Breast epithelium (tissue), 3 donors: ENCODE data around the gene FMN1.

Experiments used
- POLR2A ChIP-seq: fragments of 450-650 bp; IDR thresholded peaks from one replicate; pipeline ENCODE4 v1.6.1; 2016; ENCODE audit warnings: antibody characterized with exemption, mild to moderate bottlenecking, moderate library complexity
- POLR2AphosphoS5 ChIP-seq, 3 donors: sonication (generic); formaldehyde crosslinking; IDR thresholded peaks; one replicate each; pipeline ENCODE4 v1.6.1; 2017; ENCODE audit warnings: antibody characterized with exemption in 3 of 3
- TF ChIP-seq, protein P1 (sequence below), 3 donors: fragments of 450-650 bp; IDR thresholded peaks; one replicate each; pipeline ENCODE4 v1.5.1; 2016 to 2017; ENCODE audit warnings: antibody characterized with exemption in 3 of 3, mild to moderate bottlenecking in 3 of 3, moderate library complexity in 3 of 3

DNA sequence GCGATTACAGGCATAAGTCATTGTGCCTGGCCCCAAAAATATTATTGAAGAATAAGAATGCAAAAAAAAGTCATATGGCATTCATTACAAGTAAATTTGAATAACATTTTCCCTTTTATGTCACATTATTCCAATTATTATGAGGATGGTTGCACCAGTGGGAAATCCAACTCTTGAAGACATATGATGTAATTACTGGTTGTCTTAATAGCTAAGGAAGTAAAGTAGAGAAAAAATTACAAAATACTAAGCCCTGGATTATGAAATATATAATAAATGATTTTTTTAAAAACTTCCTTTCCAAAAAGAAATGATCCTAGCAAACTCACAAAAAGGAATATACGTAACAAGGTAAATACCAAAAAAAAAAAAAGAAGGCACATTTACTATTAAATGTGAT lies 98.9 kb downstream of the FMN1 start:
- TF ChIP-seq, protein P1, sequence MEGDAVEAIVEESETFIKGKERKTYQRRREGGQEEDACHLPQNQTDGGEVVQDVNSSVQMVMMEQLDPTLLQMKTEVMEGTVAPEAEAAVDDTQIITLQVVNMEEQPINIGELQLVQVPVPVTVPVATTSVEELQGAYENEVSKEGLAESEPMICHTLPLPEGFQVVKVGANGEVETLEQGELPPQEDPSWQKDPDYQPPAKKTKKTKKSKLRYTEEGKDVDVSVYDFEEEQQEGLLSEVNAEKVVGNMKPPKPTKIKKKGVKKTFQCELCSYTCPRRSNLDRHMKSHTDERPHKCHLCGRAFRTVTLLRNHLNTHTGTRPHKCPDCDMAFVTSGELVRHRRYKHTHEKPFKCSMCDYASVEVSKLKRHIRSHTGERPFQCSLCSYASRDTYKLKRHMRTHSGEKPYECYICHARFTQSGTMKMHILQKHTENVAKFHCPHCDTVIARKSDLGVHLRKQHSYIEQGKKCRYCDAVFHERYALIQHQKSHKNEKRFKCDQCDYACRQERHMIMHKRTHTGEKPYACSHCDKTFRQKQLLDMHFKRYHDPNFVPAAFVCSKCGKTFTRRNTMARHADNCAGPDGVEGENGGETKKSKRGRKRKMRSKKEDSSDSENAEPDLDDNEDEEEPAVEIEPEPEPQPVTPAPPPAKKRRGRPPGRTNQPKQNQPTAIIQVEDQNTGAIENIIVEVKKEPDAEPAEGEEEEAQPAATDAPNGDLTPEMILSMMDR (IDR thresholded peaks at IDR 0.05): no peak
- no peak for TF ChIP-seq POLR2AphosphoS5 (IDR thresholded peaks at IDR 0.05)
- TF ChIP-seq POLR2A: no peak
